ENCODE results near the gene DSCAM.

DNA sequence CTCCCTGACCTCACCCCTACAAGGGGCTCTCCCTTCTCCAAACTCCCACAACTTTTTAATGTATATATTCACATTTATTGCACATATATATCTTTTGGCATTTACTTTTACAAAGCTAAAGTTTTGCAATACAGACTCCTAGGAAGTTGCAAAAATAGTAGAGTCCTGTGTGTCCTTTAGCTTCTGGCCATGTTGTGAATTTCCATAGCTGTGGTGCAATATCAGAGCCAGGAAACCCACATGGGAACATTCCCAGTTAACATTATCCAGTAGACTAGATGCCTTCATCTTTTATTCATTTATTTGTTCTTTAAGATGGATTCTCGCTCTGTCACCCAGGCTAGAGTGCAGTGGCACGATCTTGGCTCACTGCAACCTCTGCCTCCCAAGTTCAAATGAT is 636.7 kb downstream of the DSCAM start:
- no peak for TF ChIP-seq POLR2A (IDR thresholded peaks at IDR 0.05)
- TF ChIP-seq, protein P1, sequence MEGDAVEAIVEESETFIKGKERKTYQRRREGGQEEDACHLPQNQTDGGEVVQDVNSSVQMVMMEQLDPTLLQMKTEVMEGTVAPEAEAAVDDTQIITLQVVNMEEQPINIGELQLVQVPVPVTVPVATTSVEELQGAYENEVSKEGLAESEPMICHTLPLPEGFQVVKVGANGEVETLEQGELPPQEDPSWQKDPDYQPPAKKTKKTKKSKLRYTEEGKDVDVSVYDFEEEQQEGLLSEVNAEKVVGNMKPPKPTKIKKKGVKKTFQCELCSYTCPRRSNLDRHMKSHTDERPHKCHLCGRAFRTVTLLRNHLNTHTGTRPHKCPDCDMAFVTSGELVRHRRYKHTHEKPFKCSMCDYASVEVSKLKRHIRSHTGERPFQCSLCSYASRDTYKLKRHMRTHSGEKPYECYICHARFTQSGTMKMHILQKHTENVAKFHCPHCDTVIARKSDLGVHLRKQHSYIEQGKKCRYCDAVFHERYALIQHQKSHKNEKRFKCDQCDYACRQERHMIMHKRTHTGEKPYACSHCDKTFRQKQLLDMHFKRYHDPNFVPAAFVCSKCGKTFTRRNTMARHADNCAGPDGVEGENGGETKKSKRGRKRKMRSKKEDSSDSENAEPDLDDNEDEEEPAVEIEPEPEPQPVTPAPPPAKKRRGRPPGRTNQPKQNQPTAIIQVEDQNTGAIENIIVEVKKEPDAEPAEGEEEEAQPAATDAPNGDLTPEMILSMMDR (IDR thresholded peaks at IDR 0.05 in 4 of 5, conservative IDR thresholded peaks at IDR 0.05 in 1 of 5), result no peak
